Fibroblast of mammary gland (primary cell): ENCODE data around the gene ZFP1.
"Not testable (repeated sequence)": the region's sequence is repeated elsewhere in the genome, so short reads cannot be mapped to it uniquely, and the experiment has no call there.

Experiments used
- DNase-seq: peaks from one replicate; pipeline ENCODE4 v3.0.0-alpha.2; 2010; ENCODE audit warnings: low read depth
- H3K4me3 ChIP-seq: 2 replicates; pipeline ENCODE4 v1.5.1; 2011; ENCODE audit warnings: low read depth, mild to moderate bottlenecking, low read length, moderate library complexity; ENCODE audit not compliant: control insufficient read depth
- CTCF ChIP-seq: conservative IDR thresholded peaks from 2 replicates; pipeline ENCODE4 v1.5.1; 2011; ENCODE audit warnings: low read depth, low read length, inconsistent platforms; ENCODE audit not compliant: control insufficient read depth, insufficient read depth

The ZFP1 gene

GRCh38 chr16:75204410-75204758 is 56.1 kb downstream of the ZFP1 start:
- TF ChIP-seq CTCF, result no peak
- H3K4me3 ChIP-seq, result no peak overlapping the region
- DNase-seq, result no peak

GRCh38 chr16:75204905-75205304 is 56.6 kb downstream of the ZFP1 start:
- H3K4me3 ChIP-seq, DNase-seq: not testable (repeated sequence)

- H3K4me3 ChIP-seq, DNase-seq: not testable (repeated sequence)
Measured at GRCh38 chr16:75205438-75205837, 57.1 kb downstream of the ZFP1 start.

- not testable (repeated sequence) for DNase-seq, H3K4me3 ChIP-seq
Measured at GRCh38 chr16:75205961-75206748, 57.8 kb downstream of the ZFP1 start.

DNA sequence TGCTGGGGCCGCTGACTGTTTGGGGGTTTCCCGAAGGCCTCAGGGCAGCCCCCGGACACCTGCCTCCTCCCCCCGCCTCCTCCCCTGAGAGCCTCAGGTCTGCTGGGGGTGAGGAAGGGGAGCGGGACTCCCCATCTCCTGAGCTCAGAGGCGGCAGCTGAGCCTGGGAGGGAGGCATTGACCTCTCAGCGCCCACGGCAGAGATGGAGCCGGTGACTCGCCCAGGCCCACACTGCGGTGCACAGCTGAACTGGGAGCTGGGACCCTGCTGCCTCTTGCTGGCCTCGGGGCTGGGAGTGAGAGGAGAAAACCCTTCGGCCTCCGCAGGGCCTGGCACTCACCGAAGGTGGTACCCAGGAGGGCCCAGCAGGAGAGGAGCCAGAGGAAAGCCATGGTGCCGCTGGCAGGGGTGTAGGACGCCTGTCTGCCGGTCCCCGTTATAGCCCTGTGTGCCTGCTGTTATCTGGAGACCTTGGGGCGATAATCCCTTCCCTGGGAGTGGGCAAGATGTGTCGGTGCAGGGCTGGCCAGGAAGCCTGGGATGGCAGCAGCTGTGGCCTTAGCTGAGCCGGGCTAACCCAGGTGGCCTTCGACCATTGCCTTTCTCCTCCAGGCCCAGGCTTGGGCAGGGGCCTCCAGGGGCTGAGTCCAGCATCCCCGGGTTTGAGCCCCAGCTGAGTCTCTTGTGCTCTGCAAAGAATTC is 58.6 kb downstream of the ZFP1 start, which contains the start of gene CTRB2:
CTRB2 (minus strand) TSS at position 413 of the 703 bp plus-strand sequence; CDS start at position 393, 20 bp downstream.
- no peak for TF ChIP-seq CTCF
- no peak within 1 kb of the TSS for H3K4me3 ChIP-seq
- DNase-seq, result no peak

DNA sequence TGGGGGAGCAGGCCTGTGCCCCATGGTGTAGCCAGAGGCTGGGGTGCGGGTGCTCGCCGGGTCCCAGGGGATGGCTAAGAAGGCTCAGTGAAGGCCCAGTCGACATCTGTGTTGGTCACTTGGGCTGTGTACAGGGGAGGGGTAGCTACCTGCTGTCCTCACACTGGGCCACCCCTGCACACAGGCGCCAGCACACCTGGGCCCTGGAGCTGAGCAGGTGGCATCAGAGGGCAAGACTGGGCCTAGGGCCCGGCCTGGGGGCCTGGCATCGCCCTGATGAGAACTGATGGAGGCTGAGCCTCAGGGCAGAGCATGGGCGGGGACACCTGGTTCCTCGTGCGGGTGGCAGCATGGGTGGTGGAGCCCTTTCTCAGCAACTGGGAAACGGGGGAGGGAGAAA is 59.5 kb downstream of the ZFP1 start:
- no peak for DNase-seq
- TF ChIP-seq CTCF, result no peak
- no peak overlapping the region for H3K4me3 ChIP-seq

DNA sequence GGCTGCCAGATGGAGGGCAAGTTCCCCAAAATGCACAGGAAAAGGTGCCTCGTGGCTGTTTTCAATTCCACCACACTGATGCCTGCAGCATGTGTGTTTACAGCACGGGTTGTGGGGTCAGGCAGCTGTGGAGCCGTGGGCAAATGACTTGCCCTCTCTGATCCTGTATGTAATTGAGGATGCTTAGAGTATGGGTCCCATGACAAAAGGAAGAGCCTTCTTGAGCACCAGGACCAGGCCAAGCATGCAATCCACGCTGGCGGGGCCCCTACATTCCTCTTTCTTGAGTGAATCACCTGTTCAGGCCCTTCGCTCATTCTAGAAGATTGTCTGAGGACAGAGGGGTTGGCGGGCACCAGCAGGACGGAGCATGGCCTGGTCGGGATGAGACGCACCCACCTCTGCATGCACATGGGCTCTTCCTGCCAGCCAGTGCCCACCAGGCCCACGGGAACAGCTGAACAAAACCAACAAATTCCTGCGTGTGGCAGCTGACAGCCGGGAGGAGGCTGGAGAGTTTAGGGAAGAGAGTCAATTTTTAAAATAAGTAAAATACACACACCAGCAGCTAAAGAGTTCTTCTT is 60.0 kb downstream of the ZFP1 start:
- TF ChIP-seq CTCF, result no peak
- no peak for DNase-seq

GRCh38 chr16:75208861-75209505 is 60.7 kb downstream of the ZFP1 start:
- no peak for DNase-seq
- H3K4me3 ChIP-seq, result no peak overlapping the region
- no peak for TF ChIP-seq CTCF

More for the DNA sequence above, 60.0 kb downstream of the ZFP1 start:
- H3K4me3 ChIP-seq, result no peak overlapping the region

- H3K4me3 ChIP-seq, DNase-seq: not testable (repeated sequence)
Measured at GRCh38 chr16:75209514-75209913, 61.2 kb downstream of the ZFP1 start.
